HG03064 (cell line): ENCODE measurements around the gene ZFP28.

Experiments
- ATAC-seq: cut with Tn5 transposase; IDR thresholded peaks from one replicate; pipeline ENCODE4 v1.9.1; 2021; ENCODE audit warnings: low read depth; ENCODE audit not compliant: unreplicated experiment

The ZFP28 gene

DNA sequence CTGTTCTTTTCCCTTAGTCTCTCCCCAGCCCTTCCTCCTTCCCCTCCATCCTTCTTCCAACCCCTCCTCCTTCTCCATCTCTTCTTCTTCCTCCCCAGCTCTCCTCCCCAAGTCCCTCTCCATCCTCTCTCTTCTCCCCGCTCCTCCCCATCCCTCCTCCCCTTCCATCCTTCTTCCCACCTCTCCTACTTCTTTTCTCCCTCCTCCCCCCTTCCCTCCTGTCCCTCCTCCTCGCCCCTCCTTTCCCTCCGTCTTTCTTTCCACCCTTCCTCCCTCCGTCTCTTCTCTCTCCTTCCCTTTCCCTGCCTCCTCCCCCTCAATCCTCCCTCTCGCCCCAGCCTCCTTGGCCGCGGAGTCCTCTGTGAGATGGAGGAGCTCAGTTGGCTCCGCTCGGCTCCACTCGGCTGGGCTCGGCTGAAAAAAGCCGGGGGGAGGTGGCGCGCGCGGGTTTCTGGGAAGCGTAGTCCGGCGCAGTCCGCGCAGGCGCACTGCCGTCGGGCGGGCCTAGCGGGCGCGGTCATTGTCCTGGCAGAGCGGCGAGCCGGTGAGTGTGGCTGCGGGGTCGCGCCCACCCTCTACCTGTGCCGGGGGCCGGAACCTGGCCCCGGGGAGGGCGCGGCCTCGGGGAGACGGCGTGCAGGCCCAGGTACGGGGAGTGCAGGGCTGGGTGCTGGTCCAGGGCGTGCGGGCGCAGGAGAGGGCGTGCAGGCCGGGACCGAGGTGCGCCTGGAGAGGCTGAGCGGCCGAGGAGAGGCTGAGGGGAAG is 56.2 kb downstream of the ZFP28 start, which contains the start of gene ZNF71:
ZNF71 (plus strand) TSS at position 520 of the 765 bp plus-strand sequence. CDS start 6,257 bp downstream, outside the sequence.
- peak; percentile 83 for ATAC-seq

DNA sequence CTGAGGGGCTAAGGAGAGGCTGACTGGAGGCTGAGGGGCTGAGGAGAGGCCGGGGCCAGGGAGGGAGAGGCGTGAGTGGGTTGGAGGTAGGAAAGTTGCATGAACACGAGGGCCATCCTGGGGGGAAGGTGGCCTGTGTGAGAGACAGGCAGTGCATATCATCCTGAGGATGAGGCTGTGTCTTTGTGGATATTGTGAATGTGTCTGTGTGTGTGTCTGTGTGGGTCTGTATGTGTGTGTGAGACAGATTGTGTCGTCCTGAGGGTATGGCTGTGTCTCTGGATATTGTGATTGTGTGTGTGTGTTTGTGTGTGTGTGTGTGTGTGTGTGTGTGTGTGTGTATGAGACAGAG is 56.8 kb downstream of the ZFP28 start:
- ATAC-seq, result peak; percentile 22

DNA sequence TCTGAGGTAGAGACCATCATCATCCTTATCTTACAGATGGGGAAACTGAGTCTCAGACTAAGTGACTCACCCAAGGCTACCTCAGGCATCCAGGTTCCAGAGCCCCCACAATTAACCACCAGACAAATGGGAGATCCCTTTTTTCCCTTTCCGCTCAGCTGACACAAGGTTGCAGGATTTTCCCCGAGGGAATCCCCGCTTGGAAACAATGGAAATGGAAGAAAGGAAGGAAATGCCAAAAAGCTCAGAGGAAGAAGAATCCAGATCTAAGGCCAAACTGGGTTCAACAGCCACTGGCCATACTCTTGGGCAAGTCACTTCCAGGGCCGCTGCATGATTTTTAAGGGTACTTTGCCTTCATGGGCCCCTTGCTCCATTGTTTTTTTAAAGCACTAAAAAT is 57.9 kb downstream of the ZFP28 start:
- ATAC-seq, result no peak

DNA sequence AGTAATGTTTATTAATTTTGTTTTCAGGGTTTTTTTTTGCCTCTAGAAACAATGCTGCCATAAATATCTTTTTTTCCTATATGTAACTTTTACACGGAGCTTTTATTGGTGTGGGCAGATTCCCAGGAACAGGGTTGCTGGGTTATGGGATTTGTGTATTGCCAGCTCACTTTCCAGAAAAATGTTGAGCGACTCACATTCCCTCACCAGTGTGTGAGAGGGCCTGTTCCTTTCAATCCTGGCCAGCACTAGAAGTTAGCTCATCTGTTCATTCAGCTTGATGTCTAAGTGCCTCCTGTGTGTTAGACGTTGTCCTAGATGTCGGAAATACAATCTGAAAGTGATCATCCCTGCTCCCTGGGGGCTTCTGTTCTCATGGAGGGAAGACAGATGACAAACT is 58.9 kb downstream of the ZFP28 start:
- ATAC-seq, result no peak

DNA sequence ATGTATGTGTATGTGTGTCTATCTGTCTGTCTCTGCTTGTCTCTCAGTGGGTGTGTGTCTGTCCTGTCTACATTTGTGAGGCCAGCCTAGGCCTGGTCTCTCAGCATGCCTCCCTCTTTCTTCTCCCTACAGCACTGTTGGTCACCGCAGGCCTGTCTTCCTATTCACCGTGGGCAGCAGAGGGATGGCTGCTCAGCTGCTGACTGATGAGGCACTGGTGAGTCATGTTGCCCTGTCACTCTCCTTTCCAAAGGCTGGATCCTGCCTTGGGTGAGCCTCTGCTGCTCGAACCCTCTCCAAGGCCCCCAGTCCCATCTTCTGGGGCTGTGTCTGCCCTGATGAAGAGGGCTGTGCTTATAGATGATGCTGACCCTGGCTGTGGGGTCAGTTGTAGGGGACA is 62.6 kb downstream of the ZFP28 start:
- no peak for ATAC-seq

- ATAC-seq, result no peak
These were observed 65.1 kb downstream of the ZFP28 start for GRCh38 chr19:56603829-56604228.
